Right lobe of liver (tissue), 6 donors: ENCODE measurements around the gene MYPN. TPM values are rescaled to one million over a fixed set of nuclear protein-coding genes. Genes with fewer than 3 reads are reported as not detected.

Experiments used
- ATAC-seq, 4 donors: fragments of 200-7000 bp; cut with Tn5 transposase; one replicate each; pipeline ENCODE4 v1.9.1; 2020; ENCODE audit warnings: mild to moderate bottlenecking in 4 of 4, moderate library complexity in 4 of 4
- DNase-seq, 3 donors: peaks; one replicate each; pipeline ENCODE4 v3.0.0-alpha.2; 2020
- H3K27ac ChIP-seq, 3 donors: fragments of 200-600 bp; one replicate each; pipeline ENCODE4 v1.8.0; 2022
- H3K27me3 ChIP-seq, 2 donors: fragments of 200-600 bp; one replicate each; pipeline ENCODE4 v1.8.0; 2022
- H3K36me3 ChIP-seq, 4 donors: fragments of 200-600 bp; sonication (generic) in 1 of 4; one replicate each; pipeline versions ENCODE4 v1.5.1 to v1.8.0; 2017 to 2022; ENCODE audit warnings: control low read depth in 1 of 4
- H3K4me1 ChIP-seq, 4 donors: fragments of 200-600 bp; sonication (generic) in 1 of 4; one replicate each; pipeline versions ENCODE4 v1.5.1 to v1.8.0; 2017 to 2022; ENCODE audit warnings: control low read depth in 1 of 4
- H3K4me3 ChIP-seq, 3 donors: fragments of 200-600 bp; one replicate each; pipeline ENCODE4 v1.8.0; 2022
- H3K9me3 ChIP-seq, 4 donors: fragments of 200-600 bp; sonication (generic) in 1 of 4; one replicate each; pipeline versions ENCODE4 v1.5.1 to v1.8.0; 2017 to 2022; ENCODE audit warnings: control low read depth in 1 of 4
- POLR2A ChIP-seq: fragments of 450-650 bp; IDR thresholded peaks from one replicate; pipeline ENCODE4 v1.6.1; 2017; ENCODE audit warnings: antibody characterized with exemption, mild to moderate bottlenecking
- WGBS: methylation state at CpG from one replicate; pipeline ENCODE4 v1.1.6; 2018; ENCODE audit warnings: low coverage, low lambda C conversion rate; ENCODE audit not compliant: insufficient coverage; ENCODE audit errors: missing lambda C conversion rate; 5-methylcytosine and 5-hydroxymethylcytosine counted together
- intact Hi-C, 2 donors: fragments of 100-400 bp; cut with DNase I; formaldehyde crosslinking; loops; one replicate each; pipeline versions ENCODE4 v1.11.2 to v1.14.1; 2022
- total RNA-seq, 6 experiments: library from RNA; depleted of rRNA in 2 of 6; stranded (reverse); fragments of >200 nt in 2 of 6; fragmentation: NEBNext Ultra II Directional in 3 of 6; extraction: Animal tissue kit (Norgen Biotek cat#: 25700) in 3 of 6; gene quantifications; one replicate each; pipeline versions ENCODE4 v1.1.0 to v1.2.4, GENCODE V29; 2016 to 2023
- TF ChIP-seq, protein P1 (sequence below), 4 donors: fragments of 200-600 bp in 3 of 4; fragments of 450-650 bp in 1 of 4; IDR thresholded peaks; one replicate each; pipeline versions ENCODE4 v1.5.1 to v1.8.0; 2016 to 2022; ENCODE audit warnings: antibody characterized with exemption in 4 of 4, mild to moderate bottlenecking in 2 of 4
- donor health status: DM: no; HTN: yes; CAD: no.
- donor health status: DM: no; HTN: no; CAD: no.
- donor health status: DM: no; HTN: no; CAD: no.
- donor health status: DM: no; HTN: yes; CAD: no.
- donor health status: DM: no; HTN: yes; CAD: no.

Gene MYPN
- total RNA-seq, 6 experiments from 2014 or later = 0.07 to 0.31 (median 0.10) TPM; not detected in 2

DNA sequence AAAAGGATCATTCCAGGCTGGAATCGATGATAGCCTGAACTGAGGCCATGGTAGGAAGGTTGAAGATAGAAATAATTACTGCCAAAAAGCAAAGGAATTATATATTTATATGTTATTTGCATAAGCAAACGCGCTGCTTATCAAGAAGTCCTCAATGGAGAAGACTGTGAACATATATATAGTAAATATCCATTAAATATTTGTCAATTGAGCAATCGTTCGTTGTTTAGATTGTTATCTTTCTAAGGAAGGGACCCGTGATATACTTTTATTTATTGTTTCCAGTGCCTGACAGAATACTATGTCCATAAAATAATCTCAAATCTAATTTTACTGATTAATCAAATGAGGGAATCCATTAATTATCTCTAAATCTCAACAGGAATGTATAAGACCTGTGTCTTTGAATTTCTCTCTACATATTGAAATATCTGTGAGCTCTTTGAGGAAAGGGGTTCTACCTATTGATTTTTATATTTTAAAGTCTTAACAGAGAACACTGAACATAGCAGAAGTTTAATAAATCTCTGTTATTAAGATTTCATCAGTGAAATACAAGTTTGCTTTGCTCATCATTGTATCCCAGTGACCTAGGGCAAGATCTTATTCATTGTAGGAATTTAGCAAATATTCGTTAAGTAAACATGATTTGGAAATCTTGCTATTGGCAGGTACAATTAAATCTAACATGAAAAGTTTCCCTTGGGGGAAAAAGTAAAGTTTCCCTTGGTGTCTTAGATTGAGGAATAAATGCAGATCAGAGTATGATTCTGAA is 22.2 kb upstream of the MYPN start:
- no peaks in the 10 kb centered on the region for H3K9me3 ChIP-seq
- intact Hi-C loops = no loop called here
- no peak overlapping the region for H3K4me3 ChIP-seq
- TF ChIP-seq, protein P1, sequence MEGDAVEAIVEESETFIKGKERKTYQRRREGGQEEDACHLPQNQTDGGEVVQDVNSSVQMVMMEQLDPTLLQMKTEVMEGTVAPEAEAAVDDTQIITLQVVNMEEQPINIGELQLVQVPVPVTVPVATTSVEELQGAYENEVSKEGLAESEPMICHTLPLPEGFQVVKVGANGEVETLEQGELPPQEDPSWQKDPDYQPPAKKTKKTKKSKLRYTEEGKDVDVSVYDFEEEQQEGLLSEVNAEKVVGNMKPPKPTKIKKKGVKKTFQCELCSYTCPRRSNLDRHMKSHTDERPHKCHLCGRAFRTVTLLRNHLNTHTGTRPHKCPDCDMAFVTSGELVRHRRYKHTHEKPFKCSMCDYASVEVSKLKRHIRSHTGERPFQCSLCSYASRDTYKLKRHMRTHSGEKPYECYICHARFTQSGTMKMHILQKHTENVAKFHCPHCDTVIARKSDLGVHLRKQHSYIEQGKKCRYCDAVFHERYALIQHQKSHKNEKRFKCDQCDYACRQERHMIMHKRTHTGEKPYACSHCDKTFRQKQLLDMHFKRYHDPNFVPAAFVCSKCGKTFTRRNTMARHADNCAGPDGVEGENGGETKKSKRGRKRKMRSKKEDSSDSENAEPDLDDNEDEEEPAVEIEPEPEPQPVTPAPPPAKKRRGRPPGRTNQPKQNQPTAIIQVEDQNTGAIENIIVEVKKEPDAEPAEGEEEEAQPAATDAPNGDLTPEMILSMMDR (IDR thresholded peaks at IDR 0.05) = no peak
- no peak for TF ChIP-seq POLR2A
- no peaks in the 10 kb centered on the region for H3K27me3 ChIP-seq
- DNase-seq (no peak), ATAC-seq (peak in 3 of 4 donors; percentile 56 to 79 (median 62))
- H3K4me1 ChIP-seq = peaks cover 0 to 10% (median 0%) of the 10 kb centered on the region in 4 donors
- H3K27ac ChIP-seq = no peak overlapping the region
- 51% methylated on average over 7 of the region's 7 CpGs for WGBS
- H3K36me3 ChIP-seq = no peaks in the 10 kb centered on the region

DNA sequence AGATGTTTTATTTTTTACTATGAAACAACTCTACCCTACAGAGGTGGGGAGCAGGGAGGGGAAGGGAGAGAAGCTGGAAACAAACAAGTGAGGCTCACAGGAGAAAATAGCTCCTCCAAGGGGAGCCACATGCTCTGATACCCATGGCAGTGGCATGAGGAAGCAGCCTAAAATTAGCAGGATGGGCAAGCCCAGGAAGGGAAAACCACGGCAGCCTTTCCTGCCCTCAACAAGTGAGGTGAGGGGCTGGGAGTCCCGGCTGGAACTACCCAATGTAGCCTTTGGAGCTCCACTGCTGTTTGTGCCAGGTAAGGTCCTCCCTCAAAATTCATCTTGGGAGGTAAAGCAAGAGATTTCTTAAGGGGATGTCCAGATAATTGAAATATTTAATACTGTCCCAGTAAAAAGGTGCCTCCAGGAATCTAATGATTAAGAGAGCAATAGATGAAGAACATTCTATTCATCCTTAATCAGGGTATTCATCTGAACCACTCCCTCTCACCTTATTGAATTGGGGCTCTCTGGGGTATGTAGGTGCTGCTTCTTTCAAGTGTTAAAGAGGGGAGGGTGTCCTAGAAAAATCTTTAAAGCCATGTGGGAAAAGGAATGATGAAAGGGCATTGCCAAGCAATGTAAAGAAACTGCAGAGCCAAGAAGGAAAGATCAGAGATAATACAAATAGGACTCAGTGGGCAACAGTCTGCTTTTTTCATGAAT is 21.4 kb upstream of the MYPN start:
- H3K9me3 ChIP-seq = no peaks in the 10 kb centered on the region
- ATAC-seq (peak in 1 of 4 donors; percentile 74), DNase-seq (no peak)
- H3K36me3 ChIP-seq = no peaks in the 10 kb centered on the region
- intact Hi-C loops = no loop called here
- no peaks in the 10 kb centered on the region for H3K27me3 ChIP-seq
- H3K4me1 ChIP-seq = peaks cover 0 to 10% (median 0%) of the 10 kb centered on the region in 4 donors
- WGBS = 31% methylated on average over 2 of the region's 2 CpGs
- H3K27ac ChIP-seq = no peak overlapping the region
- TF ChIP-seq, protein P1 (IDR thresholded peaks at IDR 0.05) = no peak
- TF ChIP-seq POLR2A = no peak
- no peak overlapping the region for H3K4me3 ChIP-seq

DNA sequence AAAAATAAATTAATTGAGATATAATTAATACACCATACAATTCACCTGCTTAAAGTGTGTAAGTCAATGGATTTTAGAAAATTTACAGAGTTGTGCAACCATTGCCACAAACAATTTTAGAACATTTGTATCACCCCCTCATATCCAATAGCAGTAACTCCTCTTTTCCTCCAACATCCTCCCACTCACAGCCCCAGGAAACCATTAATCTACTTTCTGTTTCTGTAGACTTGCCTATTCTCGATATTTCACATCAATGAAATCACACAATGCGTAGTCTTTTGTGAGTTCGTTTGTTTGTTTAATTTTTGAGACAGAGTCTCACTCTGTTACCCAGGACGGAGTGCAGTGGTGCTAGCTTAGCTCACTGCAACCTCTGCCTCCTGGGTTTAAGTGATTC is 20.5 kb upstream of the MYPN start:
- intact Hi-C loops = no loop called here
- H3K4me3 ChIP-seq = no peak overlapping the region
- DNase-seq (no peak), ATAC-seq (peak in 1 of 4 donors; percentile 16)
- H3K4me1 ChIP-seq = peaks cover 0 to 10% (median 0%) of the 10 kb centered on the region in 4 donors
- WGBS = 47% methylated on average over 4 of the region's 4 CpGs
- H3K27ac ChIP-seq = no peak overlapping the region
- H3K36me3 ChIP-seq = no peaks in the 10 kb centered on the region
- TF ChIP-seq, protein P1 (IDR thresholded peaks at IDR 0.05) = no peak
- no peak for TF ChIP-seq POLR2A
- H3K9me3 ChIP-seq = no peaks in the 10 kb centered on the region
- H3K27me3 ChIP-seq = no peaks in the 10 kb centered on the region

DNA sequence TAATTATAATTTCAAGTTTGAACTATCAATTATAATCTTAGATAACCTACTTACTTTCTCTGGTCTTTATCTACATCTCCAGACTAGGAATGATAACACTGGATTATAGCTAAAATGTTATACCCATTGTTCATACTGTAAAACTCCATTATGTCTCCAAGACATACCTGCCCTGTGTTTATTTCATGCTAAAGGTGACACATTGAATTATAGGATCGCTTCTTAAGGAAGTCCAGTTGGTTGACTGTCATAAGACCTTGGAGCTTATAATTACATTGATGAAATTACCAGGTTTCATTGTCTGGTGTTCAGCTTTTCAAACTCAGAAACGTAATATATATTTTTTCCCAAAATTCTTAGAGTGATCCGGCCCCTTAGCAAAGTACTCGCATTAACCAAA is 18.7 kb upstream of the MYPN start:
- intact Hi-C loops = no loop called here
- no peak overlapping the region for H3K27ac ChIP-seq
- 86% methylated on average over 4 of the region's 4 CpGs for WGBS
- no peaks in the 10 kb centered on the region for H3K27me3 ChIP-seq
- H3K36me3 ChIP-seq = no peaks in the 10 kb centered on the region
- peaks cover 0 to 10% (median 0%) of the 10 kb centered on the region in 4 donors for H3K4me1 ChIP-seq
- TF ChIP-seq, protein P1 (IDR thresholded peaks at IDR 0.05) = no peak
- TF ChIP-seq POLR2A = no peak
- no peak for DNase-seq
- H3K4me3 ChIP-seq = no peak overlapping the region
- no peaks in the 10 kb centered on the region for H3K9me3 ChIP-seq
- no peak for ATAC-seq
